Sigmoid colon (tissue), 7 donors: Measurements from ENCODE around the gene AVPR2. TPM values are rescaled to one million over a fixed set of nuclear protein-coding genes. Genes with fewer than 3 reads are reported as not detected.

ENCODE experiments used
- DNase-seq: peaks from one replicate; pipeline ENCODE4 v3.0.0-alpha.2; 2019
- H3K27ac ChIP-seq, 4 donors: fragments of 200-600 bp; sonication (generic); one replicate each; pipeline ENCODE4 v1.5.1; 2016 to 2019; ENCODE audit warnings: mild to moderate bottlenecking in 1 of 4
- H3K27me3 ChIP-seq, 3 donors: fragments of 200-600 bp; sonication (generic); one replicate each; pipeline ENCODE4 v1.5.1; 2019; ENCODE audit warnings: mild to moderate bottlenecking in 1 of 3
- H3K36me3 ChIP-seq, 4 donors: fragments of 200-600 bp; sonication (generic); one replicate each; pipeline ENCODE4 v1.5.1; 2016 to 2019
- H3K4me1 ChIP-seq, 4 donors: fragments of 200-600 bp; sonication (generic); one replicate each; pipeline ENCODE4 v1.5.1; 2017 to 2019
- H3K4me3 ChIP-seq, 4 donors: fragments of 200-600 bp; sonication (generic); one replicate each; pipeline ENCODE4 v1.5.1; 2017 to 2019; ENCODE audit warnings: mild to moderate bottlenecking in 2 of 4, moderate library complexity in 1 of 4
- H3K9me3 ChIP-seq, 4 donors: fragments of 200-600 bp in 3 of 4; sonication (generic) in 3 of 4; one replicate each; pipeline versions ENCODE4 v1.5.1 to v1.6.1; 2013 to 2019
- EP300 ChIP-seq, 4 donors: sonication (generic); formaldehyde crosslinking; IDR thresholded peaks; one replicate each; pipeline ENCODE4 v1.6.1; 2017; ENCODE audit warnings: antibody characterized with exemption in 4 of 4
- POLR2A ChIP-seq, 2 donors: fragments of 450-650 bp; IDR thresholded peaks; one replicate each; pipeline ENCODE4 v1.6.1; 2016; ENCODE audit warnings: antibody characterized with exemption in 2 of 2, mild to moderate bottlenecking in 2 of 2, moderate library complexity in 2 of 2
- POLR2AphosphoS5 ChIP-seq, 4 donors: sonication (generic); formaldehyde crosslinking; IDR thresholded peaks; one replicate each; pipeline ENCODE4 v1.6.1; 2017; ENCODE audit warnings: antibody characterized with exemption in 4 of 4
- WGBS, 2 donors: extraction: QIAGEN DNeasy Blood & Tissue Kit; methylation state at CpG; one replicate each; pipeline ENCODE4 v1.1.7; 2013; 5-methylcytosine and 5-hydroxymethylcytosine counted together
- intact Hi-C: fragments of 100-400 bp; cut with DNase I; formaldehyde crosslinking; loops from one replicate; pipeline ENCODE4 v1.15.1; 2023
- polyA plus RNA-seq, 3 donors: library from polyadenylated mRNA; stranded (reverse); fragments of 200-250 nt; gene quantifications; one replicate each; pipeline ENCODE4 v1.2.3, GENCODE V29; 2013
- total RNA-seq, 4 donors: library from RNA; depleted of rRNA; stranded (reverse); fragments of >200 nt; gene quantifications; one replicate each; pipeline ENCODE4 v1.1.0, GENCODE V29; 2016
- TF ChIP-seq, protein P1 (sequence below), 4 experiments: fragments of 450-650 bp in 3 of 4; fragments of 200-600 bp in 1 of 4; IDR thresholded peaks; one replicate each; pipeline ENCODE4 v1.5.1; 2016 to 2019; ENCODE audit warnings: antibody characterized with exemption in 4 of 4, mild to moderate bottlenecking in 3 of 4, moderate library complexity in 2 of 4
- donor health status: healthy with polysubstance abuse.
- donor health status: Bipolar disorder and iron deficiency.
- donor health status: healthy.

AVPR2 gene
- total and polyA plus RNA-seq, 7 donors = 1.1 to 2.2 (median 1.1) TPM; not detected in 2

- H3K27me3 ChIP-seq = peaks cover 0 to 7% (median 0%) of the 10 kb centered on the region in 3 donors
- H3K4me1 ChIP-seq = no peaks in the 10 kb centered on the region
- H3K27ac ChIP-seq = no peak overlapping the region
- H3K9me3 ChIP-seq = no peaks in the 10 kb centered on the region
- no peaks in the 10 kb centered on the region for H3K36me3 ChIP-seq
- WGBS, 2 donors = 71 to 80% methylated on average over 29 of the region's 29 CpGs
- TF ChIP-seq POLR2A (IDR thresholded peaks at IDR 0.05) = no peak
- TF ChIP-seq, protein P1, sequence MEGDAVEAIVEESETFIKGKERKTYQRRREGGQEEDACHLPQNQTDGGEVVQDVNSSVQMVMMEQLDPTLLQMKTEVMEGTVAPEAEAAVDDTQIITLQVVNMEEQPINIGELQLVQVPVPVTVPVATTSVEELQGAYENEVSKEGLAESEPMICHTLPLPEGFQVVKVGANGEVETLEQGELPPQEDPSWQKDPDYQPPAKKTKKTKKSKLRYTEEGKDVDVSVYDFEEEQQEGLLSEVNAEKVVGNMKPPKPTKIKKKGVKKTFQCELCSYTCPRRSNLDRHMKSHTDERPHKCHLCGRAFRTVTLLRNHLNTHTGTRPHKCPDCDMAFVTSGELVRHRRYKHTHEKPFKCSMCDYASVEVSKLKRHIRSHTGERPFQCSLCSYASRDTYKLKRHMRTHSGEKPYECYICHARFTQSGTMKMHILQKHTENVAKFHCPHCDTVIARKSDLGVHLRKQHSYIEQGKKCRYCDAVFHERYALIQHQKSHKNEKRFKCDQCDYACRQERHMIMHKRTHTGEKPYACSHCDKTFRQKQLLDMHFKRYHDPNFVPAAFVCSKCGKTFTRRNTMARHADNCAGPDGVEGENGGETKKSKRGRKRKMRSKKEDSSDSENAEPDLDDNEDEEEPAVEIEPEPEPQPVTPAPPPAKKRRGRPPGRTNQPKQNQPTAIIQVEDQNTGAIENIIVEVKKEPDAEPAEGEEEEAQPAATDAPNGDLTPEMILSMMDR (IDR thresholded peaks at IDR 0.05) = no peak
- TF ChIP-seq POLR2AphosphoS5 (IDR thresholded peaks at IDR 0.05) = no peak
- TF ChIP-seq EP300 (IDR thresholded peaks at IDR 0.05) = no peak
- no peak overlapping the region for H3K4me3 ChIP-seq
- no peak for DNase-seq
- intact Hi-C loops = no loop called here
Observed at GRCh38 chrX:153871946-153872878, 32.3 kb upstream of the AVPR2 start.

- TF ChIP-seq, protein P1 (IDR thresholded peaks at IDR 0.05) = no peak
- TF ChIP-seq EP300 (IDR thresholded peaks at IDR 0.05) (no peak), POLR2A (IDR thresholded peaks at IDR 0.05) (no peak), POLR2AphosphoS5 (IDR thresholded peaks at IDR 0.05) (no peak)
- no peaks in the 10 kb centered on the region for H3K9me3 ChIP-seq
- intact Hi-C loops = no loop called here
- H3K27ac ChIP-seq = no peak overlapping the region
- WGBS, 2 donors = 32 to 36% methylated on average over 7 of the region's 7 CpGs
- H3K4me1 ChIP-seq = no peaks in the 10 kb centered on the region
- no peak overlapping the region for H3K4me3 ChIP-seq
- no peaks in the 10 kb centered on the region for H3K36me3 ChIP-seq
- H3K27me3 ChIP-seq = peaks cover 0 to 7% (median 7%) of the 10 kb centered on the region in 3 donors
- no peak for DNase-seq
Observed at GRCh38 chrX:153873282-153874084, 31.0 kb upstream of the AVPR2 start.

- intact Hi-C loops = no loop called here
- peaks cover 0 to 13% (median 7%) of the 10 kb centered on the region in 3 donors for H3K27me3 ChIP-seq
- no peaks in the 10 kb centered on the region for H3K36me3 ChIP-seq
- no peaks in the 10 kb centered on the region for H3K4me1 ChIP-seq
- DNase-seq = no peak
- WGBS, 2 donors = 50 to 53% methylated on average over 3 of the region's 3 CpGs
- H3K4me3 ChIP-seq = no peak overlapping the region
- H3K27ac ChIP-seq = no peak overlapping the region
- TF ChIP-seq POLR2A (IDR thresholded peaks at IDR 0.05) = no peak
- TF ChIP-seq, protein P1 (IDR thresholded peaks at IDR 0.05) = no peak
- no peak for TF ChIP-seq POLR2AphosphoS5 (IDR thresholded peaks at IDR 0.05)
- TF ChIP-seq EP300 (IDR thresholded peaks at IDR 0.05) = no peak
- no peaks in the 10 kb centered on the region for H3K9me3 ChIP-seq
Observed at GRCh38 chrX:153874085-153874365, 30.4 kb upstream of the AVPR2 start.

- intact Hi-C loops = no loop called here
- 84 to 88% methylated on average over 13 of the region's 13 CpGs for WGBS, 2 donors
Observed at GRCh38 chrX:153874366-153875125, 29.9 kb upstream of the AVPR2 start.

More at GRCh38 chrX:153874366-153875125, 29.9 kb upstream of the AVPR2 start:
- Histone ChIP-seq H3K27ac (no peak overlapping the region), H3K36me3 (no peaks in the 10 kb centered on the region), H3K9me3 (no peaks in the 10 kb centered on the region), H3K4me3 (no peak overlapping the region), H3K4me1 (no peaks in the 10 kb centered on the region), H3K27me3 (peaks cover 3 to 18% (median 9%) of the 10 kb centered on the region in 3 donors)
- TF ChIP-seq POLR2AphosphoS5 (IDR thresholded peaks at IDR 0.05) (no peak), EP300 (IDR thresholded peaks at IDR 0.05) (no peak), POLR2A (IDR thresholded peaks at IDR 0.05) (no peak)
- TF ChIP-seq, protein P1 (IDR thresholded peaks at IDR 0.05) = no peak
- no peak for DNase-seq
